Middle frontal gyrus (tissue), 1 donor: Measurements from ENCODE around the gene EPHA5.
"Not testable (repeated sequence)": the region's sequence is repeated elsewhere in the genome, so short reads cannot be mapped to it uniquely, and the experiment has no call there.

Experiments
- DNase-seq: peaks from one replicate; pipeline ENCODE4 v3.0.0-alpha.2; 2015; ENCODE audit warnings: low spot score; ENCODE audit errors: extremely low spot score

The EPHA5 gene

GRCh38 chr4:65381648-65382047 lies 288.6 kb downstream of the EPHA5 start:
- DNase-seq, result no peak

DNA sequence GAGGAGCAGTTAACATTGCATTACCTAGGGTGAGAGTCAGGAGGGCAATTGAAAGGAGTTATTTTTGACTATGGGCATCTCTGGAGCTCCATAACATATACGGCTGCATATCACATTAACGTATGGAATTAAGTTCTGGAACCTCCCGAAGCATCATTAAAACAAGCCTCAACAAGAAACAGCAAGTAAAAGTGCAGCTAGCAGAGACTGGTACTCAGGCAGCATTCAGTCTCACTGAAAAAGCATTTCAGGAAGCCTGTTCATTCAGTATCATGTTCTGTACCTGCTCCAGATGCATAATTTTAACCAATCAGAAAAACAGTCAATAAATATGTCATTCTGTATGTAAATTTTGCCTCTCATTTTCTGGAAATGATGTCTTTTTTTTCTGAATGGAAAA lies 299.6 kb downstream of the EPHA5 start:
- no peak for DNase-seq

DNA sequence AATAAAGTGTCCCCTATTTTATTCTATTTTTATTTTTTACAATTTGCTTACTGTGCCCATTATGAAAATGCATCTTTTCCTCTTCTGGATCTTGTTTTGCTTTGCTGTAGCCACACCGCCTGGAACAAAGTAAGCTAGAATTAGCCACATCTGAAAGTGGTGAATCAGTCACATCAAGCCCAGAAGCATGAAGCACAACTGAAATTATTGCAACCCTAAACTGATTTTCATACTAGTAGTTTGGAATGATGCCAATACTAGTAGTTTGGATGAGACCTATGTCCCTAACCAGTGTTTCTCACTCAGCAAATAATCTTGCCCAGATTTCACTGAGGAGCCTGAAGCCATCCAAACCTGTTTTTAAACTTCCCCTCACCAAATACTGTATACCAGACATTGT lies 303.0 kb downstream of the EPHA5 start:
- DNase-seq, result no peak

DNA sequence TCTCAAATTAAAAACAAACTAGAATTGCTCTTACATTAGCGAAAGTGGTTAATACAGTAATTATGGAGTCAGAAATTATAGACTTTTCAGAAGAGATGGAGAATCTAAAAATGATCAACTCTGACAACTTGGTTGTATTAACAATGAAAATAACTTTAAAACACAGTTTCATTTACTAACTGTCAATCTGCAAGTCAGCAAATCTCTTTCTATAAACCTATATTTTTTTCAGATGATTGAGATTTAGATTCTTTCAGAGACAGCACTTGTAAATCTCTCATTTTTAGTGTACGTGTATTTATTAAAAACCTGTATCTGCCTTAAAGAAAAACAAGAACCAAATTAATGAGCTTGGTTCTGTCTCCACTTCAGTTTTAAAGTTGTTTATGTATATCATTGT lies 311.4 kb downstream of the EPHA5 start:
- no peak for DNase-seq

- no peak for DNase-seq
Observed at GRCh38 chr4:65353098-65353497, 317.2 kb downstream of the EPHA5 start.

DNA sequence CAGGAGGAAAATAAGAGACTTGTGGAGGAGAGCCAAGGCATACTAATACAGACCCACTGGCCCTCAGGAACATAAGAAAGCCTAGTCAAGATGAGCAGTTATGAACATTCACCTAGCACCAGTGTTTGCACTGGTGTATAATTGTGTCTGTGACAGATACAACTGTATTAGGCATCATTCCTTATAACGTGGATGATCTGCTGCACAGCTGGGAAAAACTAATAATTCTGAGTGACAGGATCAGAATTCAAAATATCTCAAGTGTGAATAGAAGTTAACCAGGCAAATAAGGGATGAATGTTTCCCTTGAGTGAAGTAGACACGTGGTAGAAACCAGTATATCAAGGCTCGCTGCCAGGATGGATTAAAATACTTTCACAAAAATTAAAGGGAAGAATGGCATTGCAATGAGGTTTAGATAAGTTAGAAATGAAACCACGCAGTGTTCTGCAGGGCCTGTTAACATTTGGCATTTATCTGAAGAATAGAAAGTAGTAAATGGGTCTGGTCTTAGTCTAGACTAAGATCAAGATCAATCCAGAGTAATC lies 325.9 kb downstream of the EPHA5 start:
- DNase-seq, result no peak

GRCh38 chr4:65343342-65343741 lies 326.9 kb downstream of the EPHA5 start:
- no peak for DNase-seq

GRCh38 chr4:65341557-65341956 lies 328.7 kb downstream of the EPHA5 start:
- DNase-seq, result no peak

DNA sequence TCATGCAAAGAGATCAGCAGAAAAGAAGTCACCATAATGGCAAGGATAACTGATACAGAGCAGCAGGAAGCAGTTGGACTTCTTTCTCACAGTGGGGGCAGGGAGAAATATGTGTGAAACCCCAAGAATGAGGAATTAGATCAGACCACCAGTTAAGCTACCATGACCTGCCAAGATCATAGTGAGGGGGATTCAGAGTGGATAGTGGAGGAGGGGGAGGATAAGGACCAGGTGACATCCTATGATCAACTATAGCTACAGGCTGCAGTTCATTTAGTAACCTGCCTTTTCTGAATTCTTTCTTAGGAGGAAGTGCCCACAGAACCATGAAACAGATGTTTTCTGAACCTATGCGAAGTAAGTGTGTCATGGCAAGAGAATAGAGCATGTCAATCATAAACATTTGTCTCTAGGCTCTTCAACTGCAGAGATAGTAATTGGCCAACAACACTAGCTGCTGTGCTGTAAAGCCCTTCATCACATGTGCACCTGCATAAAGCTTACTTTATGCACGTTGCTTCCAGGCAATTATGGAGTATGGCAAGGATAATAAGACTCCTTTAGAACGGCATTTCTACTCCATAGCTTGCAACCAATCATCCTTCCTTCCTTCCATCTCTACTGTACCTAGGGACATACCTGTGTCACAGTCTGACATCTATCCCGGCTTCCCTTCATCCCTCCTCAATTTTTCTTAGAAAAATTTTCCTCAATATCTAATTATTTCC lies 329.7 kb downstream of the EPHA5 start:
- no peak for DNase-seq

DNA sequence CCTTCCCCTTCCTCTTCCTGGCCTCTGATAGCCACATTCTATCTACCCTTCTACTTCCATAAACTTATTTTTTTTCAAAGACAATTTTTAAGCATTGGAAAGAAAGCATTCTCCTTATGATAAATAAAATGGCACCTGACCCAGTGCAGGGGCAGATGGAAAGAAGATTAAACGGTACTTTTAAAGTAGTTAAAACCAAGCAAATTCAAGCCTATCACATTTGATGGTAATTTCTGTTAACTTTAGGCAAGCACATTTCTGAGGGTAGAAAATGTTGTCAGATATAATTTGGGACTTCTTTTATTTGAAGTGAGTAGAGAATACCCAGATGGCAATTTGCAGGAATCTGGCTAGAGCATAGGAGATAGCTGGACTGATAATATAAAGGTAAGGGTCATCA lies 332.9 kb downstream of the EPHA5 start:
- DNase-seq, result no peak

- no peak for DNase-seq
Observed at GRCh38 chr4:65336465-65336864, 333.8 kb downstream of the EPHA5 start.

- no peak for DNase-seq
Observed at GRCh38 chr4:65316534-65316933, 353.8 kb downstream of the EPHA5 start.

DNA sequence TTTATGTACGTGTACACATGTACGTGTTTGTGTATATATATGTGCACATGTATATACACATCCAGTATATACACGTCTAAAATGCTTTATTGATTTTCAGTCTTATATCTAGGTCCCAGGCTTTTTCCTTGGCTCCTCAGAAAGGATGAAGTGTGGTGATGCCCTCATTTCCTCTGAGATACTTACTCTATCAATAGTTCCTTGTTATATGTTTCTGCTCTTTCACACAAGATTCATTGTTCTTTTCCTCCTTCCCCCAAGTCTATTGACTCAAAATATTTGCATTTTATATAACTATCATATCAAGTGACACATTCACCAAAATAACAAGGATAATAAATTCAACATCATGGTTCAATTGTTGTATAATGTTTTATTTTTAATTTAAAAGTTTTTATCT lies 359.2 kb downstream of the EPHA5 start:
- no peak for DNase-seq

- DNase-seq, result no peak
Observed at GRCh38 chr4:65310586-65310985, 359.7 kb downstream of the EPHA5 start.

GRCh38 chr4:65308626-65309025 lies 361.7 kb downstream of the EPHA5 start:
- not testable (repeated sequence) for DNase-seq

GRCh38 chr4:65302145-65302544 lies 368.1 kb downstream of the EPHA5 start:
- no peak for DNase-seq

DNA sequence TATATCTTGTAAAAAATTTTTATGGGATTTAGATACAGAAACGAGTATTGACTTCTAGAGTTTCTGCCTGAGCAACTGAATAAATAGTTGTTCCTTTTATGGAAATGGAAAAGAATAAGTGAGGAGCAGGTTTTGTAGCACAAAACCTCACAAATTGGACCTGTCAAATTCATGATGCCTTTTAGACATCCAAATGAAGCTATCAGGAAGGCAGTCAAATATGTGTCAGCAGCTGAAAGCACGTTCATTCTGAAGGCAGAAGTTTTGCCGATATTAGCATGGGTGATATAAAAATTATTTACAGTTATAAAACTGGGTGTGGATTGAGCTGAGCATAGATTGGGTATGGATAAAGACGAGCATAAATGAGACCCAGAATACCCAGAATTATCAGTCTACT lies 374.0 kb downstream of the EPHA5 start:
- no peak for DNase-seq

DNA sequence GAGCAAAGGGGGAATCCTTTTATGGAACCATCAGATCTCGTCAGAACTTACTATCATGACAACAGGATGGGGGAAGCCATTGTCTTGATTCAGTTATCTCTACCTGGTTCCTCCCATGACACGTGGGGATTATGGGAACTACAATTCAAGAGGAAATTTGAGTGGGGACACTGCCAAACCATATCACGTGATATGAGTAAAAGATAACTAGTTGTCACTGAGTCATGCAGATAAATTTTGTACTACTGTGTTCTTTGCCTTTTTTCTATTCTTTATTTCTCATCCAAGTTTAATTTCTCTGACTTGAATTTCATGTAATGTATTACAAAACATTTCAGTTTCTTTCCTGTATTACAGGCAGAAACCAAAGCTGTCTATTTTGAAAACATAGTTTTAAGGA lies 383.2 kb downstream of the EPHA5 start:
- no peak for DNase-seq
